HCT116 (cell line): Measurements from ENCODE around the gene GRM8. TPM values are rescaled to one million over a fixed set of nuclear protein-coding genes. Genes with fewer than 3 reads are reported as not detected.

ENCODE experiments used
- ATAC-seq: fragments of 200-7000 bp; cut with Tn5 transposase; 2 replicates; pipeline ENCODE4 v1.9.1; 2020; ENCODE audit warnings: mild to moderate bottlenecking, moderate library complexity
- BruUV-seq: library from RNA; stranded (reverse); fragments of 400-500 nt; replicated peaks from 2 replicates; lab custom pipeline; 2021; lab: Mats Ljungman, UMichigan
- CTCF ChIA-PET: fragments of 300-600 bp; sonication (Branson Sonifier 250); formaldehyde crosslinking; loops from one replicate; lab custom pipeline; 2021; ENCODE audit warnings: antibody characterized with exemption; lab: Charles Lee
- POLR2A ChIA-PET: fragments of 300-600, 350-600 bp; sonication (Branson Sonifier 250); formaldehyde crosslinking; loops from one replicate; lab custom pipeline; 2021; ENCODE audit warnings: antibody characterized with exemption; lab: Charles Lee
- RAD21 ChIA-PET, 2 experiments: fragments of 300-600 bp; sonication (Branson Sonifier 250); formaldehyde crosslinking; loops; one replicate each; lab custom pipeline; 2023; ENCODE audit warnings: low total read pairs in 2 of 2; ENCODE audit not compliant: uncharacterized antibody in 2 of 2, unreplicated experiment in 2 of 2, low non-redundant PET in 1 of 2; lab: Charles Lee
- DNase-seq: peaks from one replicate; pipeline ENCODE4 v3.0.0-alpha.2; 2010; ENCODE audit warnings: low read depth, low spot score
- H2AFZ ChIP-seq: fragments of 200-600 bp; shearing (Covaris generic), sonication (generic); 2 replicates; pipeline ENCODE4 v1.6.1; 2017; ENCODE audit warnings: low read depth, mixed run types, mixed read lengths, antibody characterized with exemption, low read length; ENCODE audit not compliant: poor library complexity, severe bottlenecking
- H3K27ac ChIP-seq: 2 replicates; pipeline ENCODE4 v1.5.1; 2012; ENCODE audit warnings: low read depth, low read length
- H3K27me3 ChIP-seq: fragments of 200-600 bp; sonication (generic); 2 replicates; pipeline ENCODE4 v1.6.1; 2016; ENCODE audit warnings: mixed run types, low read length, mixed read lengths; ENCODE audit not compliant: insufficient read depth
- H3K36me3 ChIP-seq, 2 experiments: fragments of 200-500 bp in 1 of 2; fragments of 200-600 bp in 1 of 2; sonication (Bioruptor generic) in 1 of 2; sonication (generic) in 1 of 2; 2 replicates each; pipeline versions ENCODE4 v1.5.1 to v1.6.1; 2014 to 2016; ENCODE audit warnings: low read length in 2 of 2, inconsistent platforms in 1 of 2, mixed read lengths in 1 of 2, mixed run types in 1 of 2; ENCODE audit not compliant: insufficient read depth in 2 of 2, control insufficient read depth in 1 of 2
- H3K4me1 ChIP-seq, 2 experiments: fragments of 200-600 bp in 1 of 2; sonication (generic) in 1 of 2; 2 replicates each; pipeline versions ENCODE4 v1.5.1 to v1.6.1; 2012 to 2017; ENCODE audit warnings: low read length in 2 of 2, inconsistent platforms in 1 of 2, mild to moderate bottlenecking in 1 of 2, mixed read lengths in 1 of 2, mixed run types in 1 of 2, moderate library complexity in 1 of 2; ENCODE audit not compliant: insufficient read depth in 2 of 2, control insufficient read depth in 1 of 2
- H3K4me2 ChIP-seq: fragments of 200-600 bp; sonication (generic); 2 replicates; pipeline ENCODE4 v1.6.1; 2017; ENCODE audit warnings: mixed run types, low read length, mixed read lengths
- H3K4me3 ChIP-seq, 2 experiments: fragments of 200-600 bp in 1 of 2; sonication (generic) in 1 of 2; replicated peaks in 1 of 2; 2 replicates each; pipeline ENCODE4 v1.5.1; 2011 to 2016; ENCODE audit warnings: low read length in 2 of 2, control low read depth in 1 of 2, low read depth in 1 of 2, mild to moderate bottlenecking in 1 of 2, mixed read lengths in 1 of 2, mixed run types in 1 of 2
- H3K79me2 ChIP-seq: fragments of 200-600 bp; sonication (generic); 2 replicates; pipeline ENCODE4 v1.6.1; 2017; ENCODE audit warnings: mild to moderate bottlenecking, mixed run types, low read length, moderate library complexity, mixed read lengths; ENCODE audit not compliant: insufficient read depth
- H3K9ac ChIP-seq: fragments of 200-600 bp; sonication (generic); 2 replicates; pipeline ENCODE4 v1.6.1; 2016; ENCODE audit warnings: low read length, mixed read lengths
- H3K9me2 ChIP-seq: fragments of 200-600 bp; sonication (generic), shearing (Covaris generic); 2 replicates; pipeline ENCODE4 v1.6.1; 2017; ENCODE audit warnings: mixed run types, mild to moderate bottlenecking, moderate library complexity; ENCODE audit not compliant: insufficient read depth
- H3K9me3 ChIP-seq, 2 experiments: fragments of 200-500 bp in 1 of 2; fragments of 200-600 bp in 1 of 2; sonication (Bioruptor generic) in 1 of 2; sonication (generic) in 1 of 2; 2 replicates each; pipeline ENCODE4 v1.6.1; 2014 to 2017; ENCODE audit warnings: low read length in 2 of 2, mixed read lengths in 2 of 2, inconsistent platforms in 1 of 2, low read depth in 1 of 2, mild to moderate bottlenecking in 1 of 2, mixed run types in 1 of 2, moderate library complexity in 1 of 2; ENCODE audit not compliant: control insufficient read depth in 1 of 2, insufficient read depth in 1 of 2
- H4K20me1 ChIP-seq: fragments of 200-600 bp; sonication (generic), shearing (Covaris generic); 2 replicates; pipeline ENCODE4 v1.6.1; 2017; ENCODE audit warnings: mixed run types, mild to moderate bottlenecking, moderate library complexity; ENCODE audit not compliant: insufficient read depth
- CEBPB ChIP-seq: IDR thresholded peaks from 2 replicates; pipeline ENCODE4 v1.6.1; 2012; ENCODE audit warnings: low read depth
- CTCF ChIP-seq, 3 experiments: fragments of 200-600 bp in 1 of 3; sonication (generic) in 1 of 3; IDR thresholded peaks in 2 of 3; conservative IDR thresholded peaks in 1 of 3; 2 replicates each; pipeline ENCODE4 v1.5.1; 2012 to 2017; ENCODE audit warnings: low read depth in 2 of 3, low read length in 2 of 3, antibody characterized with exemption in 1 of 3, borderline replicate concordance in 1 of 3, control low read depth in 1 of 3, mild to moderate bottlenecking in 1 of 3, mixed read lengths in 1 of 3, mixed run types in 1 of 3, moderate library complexity in 1 of 3; ENCODE audit not compliant: insufficient read depth in 1 of 3
- EZH2 ChIP-seq: fragments of 200-600 bp; sonication (generic); IDR thresholded peaks from 2 replicates; pipeline ENCODE4 v1.6.1; 2017; ENCODE audit warnings: antibody characterized with exemption, mixed run types
- EZH2phosphoT487 ChIP-seq: fragments of 200-600 bp; IDR thresholded peaks from 2 replicates; pipeline ENCODE4 v1.6.1; 2018; ENCODE audit warnings: antibody characterized with exemption, borderline replicate concordance
- MAX ChIP-seq: IDR thresholded peaks from 2 replicates; pipeline ENCODE4 v1.6.1; 2012
- RAD21 ChIP-seq: IDR thresholded peaks from 2 replicates; pipeline ENCODE4 v1.6.1; 2012; ENCODE audit warnings: low read depth, mild to moderate bottlenecking
- intact Hi-C: fragments of 100-400 bp; cut with micrococcal nuclease; formaldehyde crosslinking; loops from 2 replicates; pipeline ENCODE4 v1.10.0; 2022
- total RNA-seq: library from RNA; stranded (reverse); gene quantifications from one replicate; pipeline ENCODE4 v1.2.1, GENCODE V29; 2021; ENCODE audit not compliant: unreplicated experiment

GRM8 gene
- total RNA-seq, 1 experiment from 2014 or later: 0.05 TPM

DNA sequence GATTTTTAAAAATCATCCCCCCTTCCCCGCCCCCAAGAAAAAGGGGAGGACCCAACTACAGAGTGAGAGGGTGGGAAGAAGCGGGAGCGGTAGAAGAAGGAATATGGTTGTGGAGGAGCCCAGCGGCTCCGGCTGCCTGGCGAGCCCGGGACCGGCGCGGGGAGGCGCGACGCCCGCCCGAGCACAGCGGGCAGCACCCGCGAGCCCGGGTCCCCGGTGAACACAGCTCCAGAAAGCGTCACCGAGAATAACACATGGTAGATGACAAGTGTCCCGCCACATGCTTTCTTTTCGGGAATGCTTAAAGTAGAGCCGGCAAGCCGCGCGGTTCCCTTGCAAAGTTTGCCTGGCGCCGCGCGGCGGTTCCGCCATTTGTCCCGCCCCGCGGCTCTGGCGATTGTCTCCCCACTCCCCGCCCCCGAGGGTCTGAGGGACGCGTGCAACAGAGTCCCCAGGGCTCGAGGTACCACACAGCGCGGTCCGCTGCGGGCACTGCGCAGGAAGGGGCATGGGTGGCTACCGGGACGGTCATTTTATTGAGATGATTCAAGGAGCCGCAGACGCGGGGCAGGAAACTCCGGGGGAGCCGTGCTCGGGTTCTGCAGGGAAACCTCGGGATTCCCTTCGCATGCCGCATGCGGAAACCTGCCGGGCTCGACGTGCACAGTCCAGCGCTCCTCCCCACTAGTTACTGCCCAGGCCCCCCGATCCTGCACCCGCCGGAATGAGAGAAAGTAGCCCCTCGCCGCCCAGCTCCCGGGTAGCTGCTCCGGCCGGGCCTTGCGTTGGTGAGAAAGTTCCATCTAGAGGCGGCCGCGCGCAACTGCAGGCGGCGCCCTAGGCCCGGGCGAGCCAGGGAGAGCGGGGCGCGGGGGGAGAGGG, 781 bp upstream of the GRM8 start:
- no peaks in the 10 kb centered on the region for H4K20me1 ChIP-seq
- peak overlapping the region; percentile 36 for H3K9ac ChIP-seq
- peaks cover 52% of the 10 kb centered on the region for H3K27me3 ChIP-seq
- POLR2A ChIA-PET: no interaction called here
- H2AFZ ChIP-seq: peak overlapping the region; percentile 68
- intact Hi-C loops: loop anchor here (1.0 to 5.0 kb wide), 2 partner anchors 146 to 450 kb away; no protein-coding TSS in a partner anchor
- RAD21 ChIA-PET: interaction anchor here in 1 of 2 experiments (0.8 kb wide), 1 partner anchor 194 kb away, joined by 3 read pairs; no protein-coding TSS in a partner anchor
- CTCF ChIA-PET: interaction anchor here (2.2 kb wide), 1 partner anchor 450 kb away, joined by 10 read pairs; no protein-coding TSS in a partner anchor
- H3K79me2 ChIP-seq: no peaks in the 10 kb centered on the region
- peak overlapping the region; percentile 95 for H3K4me2 ChIP-seq
- DNase-seq: peak; percentile 15
- no peaks in the 10 kb centered on the region for H3K9me2 ChIP-seq
- no TSS peak for BruUV-seq
- H3K4me3 ChIP-seq: peak overlapping the region; percentile 55 to 66
- H3K9me3 ChIP-seq: no peaks in the 10 kb centered on the region
- H3K4me1 ChIP-seq: peaks cover 0 to 9% of the 10 kb centered on the region in 2 experiments; a peak in 1 of 4 replicates
- H3K36me3 ChIP-seq: no peaks in the 10 kb centered on the region
- no peak overlapping the region for H3K27ac ChIP-seq
- TF ChIP-seq CEBPB (no peak), EZH2phosphoT487 (no peak), RAD21 (peak; percentile 73), CTCF (IDR thresholded peaks at IDR 0.05 in 2 of 3, conservative IDR thresholded peaks at IDR 0.05 in 1 of 3; ENCODE audit: borderline replicate concordance in 1 of 3, insufficient read depth in 1 of 3, low read depth in 2 of 3, low read length in 2 of 3) (peak; percentile 57 to 90 (median 85); a peak in 5 of 6 replicates), MAX (peak; percentile 52; the same call in 1 of the 2 replicates), EZH2 (peak; percentile 12; the same call in 1 of the 2 replicates)
- TF ChIP-seq, all 23 proteins: peak for 4
- peak; percentile 90 for ATAC-seq
